ENCODE measurements around the gene COBLL1.
A peak's percentile ranks its signal among the peaks of the same experiment; 100 is the strongest.

COBLL1 gene

GRCh38 chr2:164841719-164842623 is at the start of gene COBLL1:
COBLL1 (minus strand) TSS chr2:164841823; CDS start chr2:164841196, 627 bp downstream.
- peak within 1 kb of the TSS; percentile 99 for H3K27ac ChIP-seq
- TF ChIP-seq ZFX (IDR thresholded peaks at IDR 0.05) (no peak), CTCF (conservative IDR thresholded peaks at IDR 0.05) (peak; percentile 84)

DNA sequence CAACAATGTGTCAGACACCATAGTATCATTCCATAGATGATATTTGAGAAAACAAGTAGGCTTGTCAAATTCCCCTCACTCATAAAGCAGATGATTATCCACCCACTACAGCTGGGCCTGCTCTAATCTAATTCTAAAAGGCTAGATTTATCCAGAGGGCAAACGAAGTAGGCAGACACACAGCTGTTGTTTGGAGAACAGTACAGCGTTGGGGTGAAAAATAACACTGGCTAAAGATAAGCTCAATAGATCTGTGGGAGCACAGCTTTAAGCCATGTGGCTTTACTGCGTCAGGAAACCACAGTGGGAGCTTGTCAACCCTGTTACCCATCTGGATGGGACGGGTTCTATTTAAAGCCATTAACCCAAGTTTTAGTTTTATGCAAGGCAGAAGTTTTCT is 48.9 kb upstream of the COBLL1 start:
- no peak overlapping the region for H3K27ac ChIP-seq
- TF ChIP-seq CTCF (conservative IDR thresholded peaks at IDR 0.05) (no peak), ZFX (IDR thresholded peaks at IDR 0.05) (no peak)

- H3K27ac ChIP-seq, result no peak overlapping the region
- TF ChIP-seq CTCF (conservative IDR thresholded peaks at IDR 0.05) (no peak), ZFX (IDR thresholded peaks at IDR 0.05) (no peak)
Observed at GRCh38 chr2:164888592-164888991, 47.0 kb upstream of the COBLL1 start.

DNA sequence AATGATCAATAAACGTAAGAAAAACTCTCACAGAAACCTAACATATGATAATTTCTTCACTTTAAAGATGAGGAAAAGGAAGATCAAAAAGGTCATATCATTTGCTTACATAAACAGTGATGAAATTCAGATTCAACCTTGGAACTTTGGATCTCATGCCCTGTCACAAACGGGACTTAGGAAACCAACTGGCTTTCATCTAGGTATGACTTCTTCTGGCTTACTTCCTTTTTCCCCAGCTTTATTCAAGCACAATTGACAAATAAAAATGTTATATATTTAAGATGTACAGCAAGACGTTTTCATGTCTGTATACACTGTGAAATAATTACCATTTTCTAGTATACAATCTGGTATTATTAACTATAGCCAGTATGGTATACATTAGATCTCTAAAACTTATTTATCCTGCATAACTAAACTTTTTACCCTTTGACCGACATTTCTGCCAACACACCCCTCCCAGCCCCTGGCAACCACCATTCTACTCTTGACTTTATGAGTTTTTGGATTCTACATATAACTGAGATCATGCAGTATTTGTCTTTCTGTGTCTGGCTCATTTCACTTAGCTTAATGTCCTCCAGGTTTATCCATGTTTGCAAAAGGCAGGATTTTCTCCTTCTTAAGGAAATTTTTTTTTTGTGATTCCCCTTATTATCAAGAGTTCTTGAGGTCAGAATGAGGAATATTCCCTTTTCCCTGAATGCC is 46.0 kb upstream of the COBLL1 start:
- no peak overlapping the region for H3K27ac ChIP-seq
- TF ChIP-seq ZFX (IDR thresholded peaks at IDR 0.05) (no peak), CTCF (conservative IDR thresholded peaks at IDR 0.05) (no peak)

- no peak overlapping the region for H3K27ac ChIP-seq
Observed at GRCh38 chr2:164882276-164882675, 40.7 kb upstream of the COBLL1 start.

DNA sequence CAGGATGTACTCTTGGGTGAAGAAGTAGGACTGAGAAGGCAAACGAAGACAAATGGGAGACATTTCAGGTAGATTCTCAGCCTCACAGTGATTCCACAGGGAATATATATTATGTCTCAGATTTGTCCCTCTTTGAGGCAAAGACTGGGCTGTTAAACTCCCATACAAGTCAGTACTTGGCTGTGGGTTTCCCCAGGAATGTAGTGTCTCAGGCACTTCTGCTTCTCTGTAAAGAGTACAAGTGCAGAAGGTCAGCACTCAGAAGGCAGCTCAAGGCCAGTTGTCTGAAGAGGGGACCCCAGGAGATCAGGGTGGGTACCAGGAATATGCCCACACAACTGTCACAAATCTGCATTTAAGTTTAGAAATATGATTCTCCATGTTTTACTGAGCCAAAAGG is 39.9 kb upstream of the COBLL1 start:
- TF ChIP-seq CTCF (conservative IDR thresholded peaks at IDR 0.05), result no peak
- TF ChIP-seq ZFX (IDR thresholded peaks at IDR 0.05), result no peak
- H3K27ac ChIP-seq, result no peak overlapping the region

More at GRCh38 chr2:164882276-164882675, 40.7 kb upstream of the COBLL1 start:
- TF ChIP-seq CTCF (conservative IDR thresholded peaks at IDR 0.05), result no peak
- no peak for TF ChIP-seq ZFX (IDR thresholded peaks at IDR 0.05)

Data from C4-2B (cell line).